Neural cell (in vitro differentiated cells): Measurements from ENCODE around the gene FASTKD2. TPM values are rescaled to one million over a fixed set of nuclear protein-coding genes. Genes with fewer than 3 reads are reported as not detected.

Source experiments
- H2AFZ ChIP-seq: fragments of 200-600, 300-800 bp; sonication (generic), shearing (Covaris generic); 2 replicates; pipeline ENCODE4 v1.6.0; 2014; ENCODE audit warnings: low read depth, mild to moderate bottlenecking, antibody characterized with exemption, low read length, moderate library complexity
- H3F3A ChIP-seq: fragments of 200-600 bp; shearing (Covaris generic); 2 replicates; pipeline ENCODE4 v1.6.1; 2016; ENCODE audit warnings: mild to moderate bottlenecking, moderate library complexity, mixed read lengths, antibody characterized with exemption, low read length; ENCODE audit not compliant: insufficient read depth, poor library complexity, severe bottlenecking
- H3K27ac ChIP-seq: fragments of 200-600, 300-800 bp; sonication (generic), shearing (Covaris generic); 2 replicates; pipeline ENCODE4 v1.5.1; 2014; ENCODE audit warnings: mild to moderate bottlenecking, low read length, moderate library complexity
- H3K27me3 ChIP-seq: fragments of 300-800, 200-600 bp; sonication (generic), shearing (Covaris generic); 2 replicates; pipeline ENCODE4 v1.6.0; 2014; ENCODE audit warnings: mild to moderate bottlenecking, low read depth, low read length, moderate library complexity; ENCODE audit not compliant: insufficient read depth
- H3K36me3 ChIP-seq: fragments of 300-800, 200-600 bp; sonication (generic), shearing (Covaris generic); 2 replicates; pipeline ENCODE4 v1.5.1; 2014; ENCODE audit warnings: mild to moderate bottlenecking, antibody characterized with exemption, low read length, moderate library complexity; ENCODE audit not compliant: insufficient read depth
- H3K4me2 ChIP-seq: fragments of 300-800, 200-600 bp; sonication (generic), shearing (Covaris generic); 2 replicates; pipeline ENCODE4 v1.6.0; 2014; ENCODE audit warnings: mild to moderate bottlenecking, low read length
- H3K4me3 ChIP-seq: fragments of 300-800, 200-600 bp; sonication (generic), shearing (Covaris generic); 2 replicates; pipeline ENCODE4 v1.5.1; 2014; ENCODE audit warnings: mild to moderate bottlenecking, low read length, moderate library complexity
- H3K79me2 ChIP-seq: fragments of 200-600 bp; shearing (Covaris generic); replicated peaks from 2 replicates; pipeline ENCODE4 v1.6.0; 2014; ENCODE audit warnings: mild to moderate bottlenecking, low read length, moderate library complexity; ENCODE audit not compliant: insufficient read depth
- H3K9ac ChIP-seq: fragments of 300-800, 200-600 bp; sonication (generic), shearing (Covaris generic); 2 replicates; pipeline ENCODE4 v1.6.1; 2016; ENCODE audit warnings: mild to moderate bottlenecking, low read length, mixed read lengths
- H3K9me2 ChIP-seq: fragments of 200-600 bp; shearing (Covaris generic); 2 replicates; pipeline ENCODE4 v1.6.1; 2016; ENCODE audit warnings: mild to moderate bottlenecking, low read length, mixed read lengths; ENCODE audit not compliant: insufficient read depth
- H3K9me3 ChIP-seq: fragments of 200-600, 300-800 bp; sonication (generic), shearing (Covaris generic); 2 replicates; pipeline ENCODE4 v1.6.1; 2016; ENCODE audit warnings: mild to moderate bottlenecking, mixed run types, low read length, moderate library complexity, mixed read lengths
- H4K20me1 ChIP-seq: fragments of 200-600 bp; shearing (Covaris generic); 2 replicates; pipeline ENCODE4 v1.6.1; 2016; ENCODE audit warnings: mild to moderate bottlenecking, mixed run types; ENCODE audit not compliant: insufficient read depth
- EP300 ChIP-seq: fragments of 450-650 bp; conservative IDR thresholded peaks from 2 replicates; pipeline ENCODE4 v1.6.1; 2014; ENCODE audit warnings: antibody characterized with exemption, mild to moderate bottlenecking, moderate library complexity; ENCODE audit not compliant: poor library complexity, severe bottlenecking
- EZH2 ChIP-seq: fragments of 200-600, 300-800 bp; shearing (Covaris generic), sonication (generic); IDR thresholded peaks from 2 replicates; pipeline ENCODE4 v1.6.1; 2014; ENCODE audit warnings: antibody characterized with exemption, low read length, borderline replicate concordance, mild to moderate bottlenecking; ENCODE audit not compliant: insufficient read depth, poor library complexity, severe bottlenecking
- MXI1 ChIP-seq: fragments of 450-650 bp; conservative IDR thresholded peaks from 2 replicates; pipeline ENCODE4 v1.6.1; 2014; ENCODE audit warnings: antibody characterized with exemption, mild to moderate bottlenecking; ENCODE audit not compliant: poor library complexity, severe bottlenecking
- POLR2AphosphoS5 ChIP-seq: IDR thresholded peaks from 2 replicates; pipeline ENCODE4 v1.6.1; 2012
- RAD21 ChIP-seq: fragments of 450-650 bp; conservative IDR thresholded peaks from 2 replicates; pipeline ENCODE4 v1.6.1; 2014; ENCODE audit warnings: antibody characterized with exemption, mild to moderate bottlenecking, moderate library complexity
- SMC3 ChIP-seq: fragments of 450-650 bp; conservative IDR thresholded peaks from 2 replicates; pipeline ENCODE4 v1.6.1; 2014; ENCODE audit warnings: antibody characterized with exemption, mild to moderate bottlenecking, moderate library complexity; ENCODE audit not compliant: poor library complexity
- TAF1 ChIP-seq: IDR thresholded peaks from 2 replicates; pipeline ENCODE4 v1.6.1; 2012; ENCODE audit warnings: low read depth
- polyA minus RNA-seq: library from RNA; depleted of rRNA, polyadenylated mRNA; stranded (reverse); fragments of >200 nt; gene quantifications from 2 replicates; pipeline ENCODE4 v1.2.3, GENCODE V29; 2014
- polyA plus RNA-seq: library from polyadenylated mRNA; depleted of rRNA; stranded (reverse); fragments of >200 nt; gene quantifications from 2 replicates; pipeline ENCODE4 v1.2.3, GENCODE V29; 2014
- TF ChIP-seq, protein P1 (sequence below): fragments of 450-650 bp; IDR thresholded peaks from 2 replicates; pipeline ENCODE4 v1.5.1; 2014; ENCODE audit warnings: antibody characterized with exemption, mild to moderate bottlenecking, moderate library complexity; ENCODE audit not compliant: poor library complexity, severe bottlenecking
- TF ChIP-seq, protein P2 (sequence below): IDR thresholded peaks from 2 replicates; pipeline ENCODE4 v1.6.1; 2012; ENCODE audit warnings: borderline replicate concordance

FASTKD2 gene
- polyA plus RNA-seq (52.1 and 56.1 TPM in 2 replicates), polyA minus RNA-seq (83.0 and 91.2 TPM in 2 replicates)

DNA sequence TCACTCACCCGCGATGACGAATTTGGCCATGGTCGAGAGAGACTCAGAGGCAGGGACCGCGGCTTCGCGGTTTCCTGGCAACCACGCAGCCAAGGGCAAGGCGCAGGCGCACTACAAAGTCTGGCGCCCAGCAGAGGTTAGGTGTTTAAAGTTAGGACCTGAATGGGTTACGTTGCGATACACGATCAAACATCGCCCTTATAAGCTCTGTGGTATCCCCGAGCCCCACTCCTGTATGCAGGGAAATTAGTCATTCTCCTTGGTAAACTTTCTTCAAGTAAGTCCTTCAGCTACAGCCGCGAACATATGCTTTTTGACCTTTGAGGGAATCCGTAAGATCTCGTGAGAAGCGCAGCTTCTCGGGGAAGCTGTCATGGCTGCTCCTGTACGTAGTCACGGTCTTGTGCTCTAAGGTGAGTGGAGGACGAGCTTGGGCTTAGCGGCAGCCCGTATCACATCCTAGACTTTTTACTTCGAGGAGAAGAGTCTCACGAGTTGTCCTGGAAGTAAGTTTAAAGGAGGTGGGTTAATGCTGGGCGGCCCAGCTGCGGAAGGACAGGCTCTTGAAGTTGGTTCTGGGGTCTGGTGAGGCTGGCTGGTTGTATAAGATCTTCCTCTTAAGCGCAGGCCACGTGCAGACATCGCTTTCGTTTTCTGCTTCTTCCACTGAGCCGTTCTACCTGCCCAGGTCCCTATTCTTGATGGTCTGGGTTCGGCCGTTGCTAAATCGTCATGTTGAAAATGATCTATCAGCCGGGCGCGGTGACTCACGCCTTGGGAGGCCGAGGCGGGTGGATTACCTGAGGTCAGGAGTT is at the start of gene FASTKD2, which contains the start of gene MDH1B:
FASTKD2 (plus strand) TSS at position 365 of the 815 bp plus-strand sequence. CDS start 1,088 bp downstream, outside the sequence.
MDH1B (minus strand) TSS at position 87 of the 815 bp plus-strand sequence; CDS start at position 30, 57 bp downstream.
- TF ChIP-seq, protein P1, sequence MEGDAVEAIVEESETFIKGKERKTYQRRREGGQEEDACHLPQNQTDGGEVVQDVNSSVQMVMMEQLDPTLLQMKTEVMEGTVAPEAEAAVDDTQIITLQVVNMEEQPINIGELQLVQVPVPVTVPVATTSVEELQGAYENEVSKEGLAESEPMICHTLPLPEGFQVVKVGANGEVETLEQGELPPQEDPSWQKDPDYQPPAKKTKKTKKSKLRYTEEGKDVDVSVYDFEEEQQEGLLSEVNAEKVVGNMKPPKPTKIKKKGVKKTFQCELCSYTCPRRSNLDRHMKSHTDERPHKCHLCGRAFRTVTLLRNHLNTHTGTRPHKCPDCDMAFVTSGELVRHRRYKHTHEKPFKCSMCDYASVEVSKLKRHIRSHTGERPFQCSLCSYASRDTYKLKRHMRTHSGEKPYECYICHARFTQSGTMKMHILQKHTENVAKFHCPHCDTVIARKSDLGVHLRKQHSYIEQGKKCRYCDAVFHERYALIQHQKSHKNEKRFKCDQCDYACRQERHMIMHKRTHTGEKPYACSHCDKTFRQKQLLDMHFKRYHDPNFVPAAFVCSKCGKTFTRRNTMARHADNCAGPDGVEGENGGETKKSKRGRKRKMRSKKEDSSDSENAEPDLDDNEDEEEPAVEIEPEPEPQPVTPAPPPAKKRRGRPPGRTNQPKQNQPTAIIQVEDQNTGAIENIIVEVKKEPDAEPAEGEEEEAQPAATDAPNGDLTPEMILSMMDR: no peak
- TF ChIP-seq TAF1 (peak; percentile 44), RAD21 (peak; percentile 21), EZH2 (no peak), EP300 (no peak), MXI1 (peak; percentile 96), SMC3 (no peak), POLR2AphosphoS5 (peak; percentile 91)
- TF ChIP-seq, protein P2, sequence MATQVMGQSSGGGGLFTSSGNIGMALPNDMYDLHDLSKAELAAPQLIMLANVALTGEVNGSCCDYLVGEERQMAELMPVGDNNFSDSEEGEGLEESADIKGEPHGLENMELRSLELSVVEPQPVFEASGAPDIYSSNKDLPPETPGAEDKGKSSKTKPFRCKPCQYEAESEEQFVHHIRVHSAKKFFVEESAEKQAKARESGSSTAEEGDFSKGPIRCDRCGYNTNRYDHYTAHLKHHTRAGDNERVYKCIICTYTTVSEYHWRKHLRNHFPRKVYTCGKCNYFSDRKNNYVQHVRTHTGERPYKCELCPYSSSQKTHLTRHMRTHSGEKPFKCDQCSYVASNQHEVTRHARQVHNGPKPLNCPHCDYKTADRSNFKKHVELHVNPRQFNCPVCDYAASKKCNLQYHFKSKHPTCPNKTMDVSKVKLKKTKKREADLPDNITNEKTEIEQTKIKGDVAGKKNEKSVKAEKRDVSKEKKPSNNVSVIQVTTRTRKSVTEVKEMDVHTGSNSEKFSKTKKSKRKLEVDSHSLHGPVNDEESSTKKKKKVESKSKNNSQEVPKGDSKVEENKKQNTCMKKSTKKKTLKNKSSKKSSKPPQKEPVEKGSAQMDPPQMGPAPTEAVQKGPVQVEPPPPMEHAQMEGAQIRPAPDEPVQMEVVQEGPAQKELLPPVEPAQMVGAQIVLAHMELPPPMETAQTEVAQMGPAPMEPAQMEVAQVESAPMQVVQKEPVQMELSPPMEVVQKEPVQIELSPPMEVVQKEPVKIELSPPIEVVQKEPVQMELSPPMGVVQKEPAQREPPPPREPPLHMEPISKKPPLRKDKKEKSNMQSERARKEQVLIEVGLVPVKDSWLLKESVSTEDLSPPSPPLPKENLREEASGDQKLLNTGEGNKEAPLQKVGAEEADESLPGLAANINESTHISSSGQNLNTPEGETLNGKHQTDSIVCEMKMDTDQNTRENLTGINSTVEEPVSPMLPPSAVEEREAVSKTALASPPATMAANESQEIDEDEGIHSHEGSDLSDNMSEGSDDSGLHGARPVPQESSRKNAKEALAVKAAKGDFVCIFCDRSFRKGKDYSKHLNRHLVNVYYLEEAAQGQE: peak; percentile 76
- Histone ChIP-seq H3K9me2 (no peaks in the 10 kb centered on the region), H3K79me2 (peaks cover 25% of the 10 kb centered on the region), H3K9ac (peak within 1 kb of the TSS; percentile 79), H3K4me3 (peak within 1 kb of the TSS; percentile 92), H3K9me3 (no peaks in the 10 kb centered on the region), H3F3A (no peaks in the 10 kb centered on the region), H3K4me2 (peak within 1 kb of the TSS; percentile 87), H4K20me1 (no peaks in the 10 kb centered on the region), H2AFZ (peak within 1 kb of the TSS; percentile 89), H3K36me3 (peaks cover 6% of the 10 kb centered on the region), H3K27me3 (no peaks in the 10 kb centered on the region), H3K27ac (peak within 1 kb of the TSS; percentile 86)

DNA sequence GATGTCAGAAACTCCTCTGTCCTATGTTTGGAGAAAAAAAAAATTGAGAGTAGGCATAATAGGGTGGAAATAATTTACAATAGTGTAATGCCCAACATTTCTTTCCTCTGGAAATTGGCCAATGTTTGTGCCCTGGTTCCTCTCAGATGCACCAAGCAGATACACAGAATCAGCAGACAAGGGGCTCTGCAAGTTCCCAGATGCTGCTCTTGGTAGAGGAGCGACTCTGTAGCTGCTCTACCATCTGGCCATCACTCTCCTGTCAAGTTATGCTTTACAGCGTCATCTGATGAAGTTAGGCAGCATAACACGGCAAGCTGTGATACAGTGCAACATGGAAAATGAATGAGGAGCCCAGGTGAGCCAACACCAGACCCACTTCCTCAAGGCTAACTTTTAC is 48.8 kb upstream of the FASTKD2 start:
- Histone ChIP-seq H3K36me3 (no peaks in the 10 kb centered on the region), H3K4me2 (no peak overlapping the region), H3F3A (no peaks in the 10 kb centered on the region), H3K79me2 (no peaks in the 10 kb centered on the region), H3K9me2 (no peaks in the 10 kb centered on the region), H3K9ac (no peak overlapping the region), H3K4me3 (no peak overlapping the region), H4K20me1 (no peaks in the 10 kb centered on the region), H3K27ac (no peak overlapping the region), H3K27me3 (no peaks in the 10 kb centered on the region), H2AFZ (no peak overlapping the region), H3K9me3 (no peaks in the 10 kb centered on the region)
- TF ChIP-seq, protein P1: no peak
- TF ChIP-seq MXI1: no peak
- TF ChIP-seq, protein P2: no peak
- TF ChIP-seq EP300: no peak
- TF ChIP-seq SMC3: no peak
- TF ChIP-seq POLR2AphosphoS5: no peak
- TF ChIP-seq TAF1: no peak
- no peak for TF ChIP-seq EZH2
- TF ChIP-seq RAD21: no peak
